ENCODE data around the gene ELP4. TPM values are rescaled to one million over a fixed set of nuclear protein-coding genes. Genes with fewer than 3 reads are reported as not detected.

The ELP4 gene
- polyA plus RNA-seq, 2 donors = 8.8 to 15.5 TPM

GRCh38 chr11:31786996-31787685 is 277.6 kb downstream of the ELP4 start:
- no peak overlapping the region for H3K4me3 ChIP-seq (ENCODE audit: low read depth in 1 of 2, low read length in 2 of 2)
- no peaks in the 10 kb centered on the region for H3K36me3 ChIP-seq (ENCODE audit: control insufficient read depth in 2 of 2, insufficient read depth in 2 of 2, low read length in 1 of 2)
- no peaks in the 10 kb centered on the region for H3K4me1 ChIP-seq (ENCODE audit: control insufficient read depth in 2 of 2, insufficient read depth in 2 of 2, low read length in 1 of 2)
- WGBS, 2 donors = 88 to 91% methylated on average over 16 of the region's 16 CpGs
- no peak overlapping the region for H3K27ac ChIP-seq (ENCODE audit: low read depth in 2 of 2, low read length in 1 of 2)
- no peaks in the 10 kb centered on the region for H3K9me3 ChIP-seq (ENCODE audit: control insufficient read depth in 2 of 2, insufficient read depth in 1 of 2, low read depth in 1 of 2, low read length in 1 of 2)
- H3K27me3 ChIP-seq (ENCODE audit: control insufficient read depth in 1 of 2, insufficient read depth in 2 of 2, low read length in 2 of 2) = no peaks in the 10 kb centered on the region

DNA sequence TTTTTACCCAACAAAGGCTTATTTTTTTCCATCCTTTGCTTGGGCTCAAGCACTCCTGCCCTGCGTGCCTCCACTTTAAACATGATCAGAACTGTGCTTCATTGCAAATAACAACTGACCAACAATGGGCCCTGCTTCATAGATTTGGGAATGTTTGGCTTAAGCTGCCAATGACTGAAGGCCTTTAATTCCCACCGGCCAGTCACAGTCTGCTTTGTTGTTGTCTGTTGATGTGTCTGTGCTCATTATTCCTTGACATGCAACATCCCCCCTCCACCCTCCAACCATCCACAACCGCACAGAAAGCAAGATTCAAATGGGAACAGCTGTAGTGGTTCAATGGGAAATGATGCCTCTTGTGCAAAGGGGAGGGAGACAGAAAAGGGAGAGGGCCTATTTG is 278.5 kb downstream of the ELP4 start:
- WGBS, 2 donors = 81 to 84% methylated on average over 3 of the region's 3 CpGs
- Histone ChIP-seq H3K4me3 (ENCODE audit: low read depth in 1 of 2, low read length in 2 of 2) (no peak overlapping the region), H3K36me3 (ENCODE audit: control insufficient read depth in 2 of 2, insufficient read depth in 2 of 2, low read length in 1 of 2) (no peaks in the 10 kb centered on the region), H3K27me3 (ENCODE audit: control insufficient read depth in 1 of 2, insufficient read depth in 2 of 2, low read length in 2 of 2) (no peaks in the 10 kb centered on the region), H3K27ac (ENCODE audit: low read depth in 2 of 2, low read length in 1 of 2) (no peak overlapping the region), H3K9me3 (ENCODE audit: control insufficient read depth in 2 of 2, insufficient read depth in 1 of 2, low read depth in 1 of 2, low read length in 1 of 2) (no peaks in the 10 kb centered on the region), H3K4me1 (ENCODE audit: control insufficient read depth in 2 of 2, insufficient read depth in 2 of 2, low read length in 1 of 2) (no peaks in the 10 kb centered on the region)

GRCh38 chr11:31790649-31791048 is 281.1 kb downstream of the ELP4 start:
- WGBS, 2 donors = 75 to 78% methylated on average over 7 of the region's 7 CpGs
- Histone ChIP-seq H3K9me3 (ENCODE audit: control insufficient read depth in 2 of 2, insufficient read depth in 1 of 2, low read depth in 1 of 2, low read length in 1 of 2) (no peaks in the 10 kb centered on the region), H3K27ac (ENCODE audit: low read depth in 2 of 2, low read length in 1 of 2) (no peak overlapping the region), H3K4me1 (ENCODE audit: control insufficient read depth in 2 of 2, insufficient read depth in 2 of 2, low read length in 1 of 2) (no peaks in the 10 kb centered on the region), H3K27me3 (ENCODE audit: control insufficient read depth in 1 of 2, insufficient read depth in 2 of 2, low read length in 2 of 2) (peaks cover 0 to under 1% of the 10 kb centered on the region in 2 donors), H3K4me3 (ENCODE audit: low read depth in 1 of 2, low read length in 2 of 2) (no peak overlapping the region), H3K36me3 (ENCODE audit: control insufficient read depth in 2 of 2, insufficient read depth in 2 of 2, low read length in 1 of 2) (no peaks in the 10 kb centered on the region)

GRCh38 chr11:31792036-31792435 is 282.5 kb downstream of the ELP4 start:
- Histone ChIP-seq H3K27me3 (ENCODE audit: control insufficient read depth in 1 of 2, insufficient read depth in 2 of 2, low read length in 2 of 2) (peaks cover 0 to 2% of the 10 kb centered on the region in 2 donors), H3K9me3 (ENCODE audit: control insufficient read depth in 2 of 2, insufficient read depth in 1 of 2, low read depth in 1 of 2, low read length in 1 of 2) (no peaks in the 10 kb centered on the region)
- 50 to 64% methylated on average over 2 of the region's 2 CpGs for WGBS, 2 donors

DNA sequence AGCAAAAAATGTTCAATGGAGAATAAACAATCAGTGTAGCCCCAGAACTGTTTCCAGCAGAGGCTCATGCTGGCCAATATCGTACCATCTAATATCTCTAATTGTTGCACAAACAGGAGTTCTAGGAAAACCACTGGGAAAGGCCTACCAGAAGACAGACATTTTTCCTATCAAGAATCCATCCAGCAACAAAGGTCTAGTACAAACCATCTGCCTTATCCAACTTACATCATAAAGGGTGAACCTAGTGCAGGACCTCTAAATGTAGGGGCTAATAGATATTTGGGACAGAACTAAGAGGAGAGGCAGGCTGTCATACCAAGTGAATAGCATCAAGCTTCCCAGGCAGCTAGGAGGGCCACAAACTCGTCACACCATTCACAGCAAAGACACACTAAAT is 282.9 kb downstream of the ELP4 start:
- H3K4me1 ChIP-seq (ENCODE audit: control insufficient read depth in 2 of 2, insufficient read depth in 2 of 2, low read length in 1 of 2) = no peaks in the 10 kb centered on the region
- H3K4me3 ChIP-seq (ENCODE audit: low read depth in 1 of 2, low read length in 2 of 2) = no peak overlapping the region
- 76 to 78% methylated on average over 2 of the region's 2 CpGs for WGBS, 2 donors
- H3K27me3 ChIP-seq (ENCODE audit: control insufficient read depth in 1 of 2, insufficient read depth in 2 of 2, low read length in 2 of 2) = peaks cover 0 to 6% of the 10 kb centered on the region in 2 donors
- H3K36me3 ChIP-seq (ENCODE audit: control insufficient read depth in 2 of 2, insufficient read depth in 2 of 2, low read length in 1 of 2) = no peaks in the 10 kb centered on the region
- H3K9me3 ChIP-seq (ENCODE audit: control insufficient read depth in 2 of 2, insufficient read depth in 1 of 2, low read depth in 1 of 2, low read length in 1 of 2) = no peaks in the 10 kb centered on the region
- H3K27ac ChIP-seq (ENCODE audit: low read depth in 2 of 2, low read length in 1 of 2) = no peak overlapping the region

More at GRCh38 chr11:31792036-31792435, 282.5 kb downstream of the ELP4 start:
- H3K36me3 ChIP-seq (ENCODE audit: control insufficient read depth in 2 of 2, insufficient read depth in 2 of 2, low read length in 1 of 2) = no peaks in the 10 kb centered on the region
- no peak overlapping the region for H3K27ac ChIP-seq (ENCODE audit: low read depth in 2 of 2, low read length in 1 of 2)
- no peaks in the 10 kb centered on the region for H3K4me1 ChIP-seq (ENCODE audit: control insufficient read depth in 2 of 2, insufficient read depth in 2 of 2, low read length in 1 of 2)
- no peak overlapping the region for H3K4me3 ChIP-seq (ENCODE audit: low read depth in 1 of 2, low read length in 2 of 2)

- peaks cover 0 to 2% of the 10 kb centered on the region in 2 donors for H3K4me1 ChIP-seq (ENCODE audit: control insufficient read depth in 2 of 2, insufficient read depth in 2 of 2, low read length in 1 of 2)
- H3K36me3 ChIP-seq (ENCODE audit: control insufficient read depth in 2 of 2, insufficient read depth in 2 of 2, low read length in 1 of 2) = no peaks in the 10 kb centered on the region
- no peak overlapping the region for H3K27ac ChIP-seq (ENCODE audit: low read depth in 2 of 2, low read length in 1 of 2)
- no peaks in the 10 kb centered on the region for H3K9me3 ChIP-seq (ENCODE audit: control insufficient read depth in 2 of 2, insufficient read depth in 1 of 2, low read depth in 1 of 2, low read length in 1 of 2)
- peaks cover 0 to 8% of the 10 kb centered on the region in 2 donors for H3K27me3 ChIP-seq (ENCODE audit: control insufficient read depth in 1 of 2, insufficient read depth in 2 of 2, low read length in 2 of 2)
- WGBS, 2 donors = 95 to 96% methylated on average over 10 of the region's 10 CpGs
- H3K4me3 ChIP-seq (ENCODE audit: low read depth in 1 of 2, low read length in 2 of 2) = no peak overlapping the region
Observed at GRCh38 chr11:31793264-31793663, 283.7 kb downstream of the ELP4 start.

- Histone ChIP-seq H3K27me3 (ENCODE audit: control insufficient read depth in 1 of 2, insufficient read depth in 2 of 2, low read length in 2 of 2) (peaks cover 0 to 20% of the 10 kb centered on the region in 2 donors), H3K9me3 (ENCODE audit: control insufficient read depth in 2 of 2, insufficient read depth in 1 of 2, low read depth in 1 of 2, low read length in 1 of 2) (no peaks in the 10 kb centered on the region), H3K27ac (ENCODE audit: low read depth in 2 of 2, low read length in 1 of 2) (no peak overlapping the region), H3K4me3 (ENCODE audit: low read depth in 1 of 2, low read length in 2 of 2) (no peak overlapping the region), H3K36me3 (ENCODE audit: control insufficient read depth in 2 of 2, insufficient read depth in 2 of 2, low read length in 1 of 2) (no peaks in the 10 kb centered on the region), H3K4me1 (ENCODE audit: control insufficient read depth in 2 of 2, insufficient read depth in 2 of 2, low read length in 1 of 2) (peaks cover 4 to 10% of the 10 kb centered on the region in 2 donors)
- 83 to 86% methylated on average over 4 of the region's 4 CpGs for WGBS, 2 donors
Observed at GRCh38 chr11:31794548-31794947, 285.0 kb downstream of the ELP4 start.

- H3K4me3 ChIP-seq (ENCODE audit: low read depth in 1 of 2, low read length in 2 of 2) = no peak overlapping the region
Observed at GRCh38 chr11:31795706-31796498, 286.3 kb downstream of the ELP4 start.

GRCh38 chr11:31796499-31797189 is 287.1 kb downstream of the ELP4 start:
- H3K4me3 ChIP-seq (ENCODE audit: low read depth in 1 of 2, low read length in 2 of 2) = no peak overlapping the region

More at GRCh38 chr11:31795706-31796498, 286.3 kb downstream of the ELP4 start:
- Histone ChIP-seq H3K9me3 (ENCODE audit: control insufficient read depth in 2 of 2, insufficient read depth in 1 of 2, low read depth in 1 of 2, low read length in 1 of 2) (peaks cover 0 to 3% of the 10 kb centered on the region in 2 donors), H3K27ac (ENCODE audit: low read depth in 2 of 2, low read length in 1 of 2) (no peak overlapping the region), H3K36me3 (ENCODE audit: control insufficient read depth in 2 of 2, insufficient read depth in 2 of 2, low read length in 1 of 2) (no peaks in the 10 kb centered on the region), H3K4me1 (ENCODE audit: control insufficient read depth in 2 of 2, insufficient read depth in 2 of 2, low read length in 1 of 2) (peaks cover 4 to 10% of the 10 kb centered on the region in 2 donors), H3K27me3 (ENCODE audit: control insufficient read depth in 1 of 2, insufficient read depth in 2 of 2, low read length in 2 of 2) (peaks cover 5 to 33% of the 10 kb centered on the region in 2 donors)
- 67 to 73% methylated on average over 22 of the region's 22 CpGs for WGBS, 2 donors

More at GRCh38 chr11:31796499-31797189, 287.1 kb downstream of the ELP4 start:
- Histone ChIP-seq H3K27ac (ENCODE audit: low read depth in 2 of 2, low read length in 1 of 2) (no peak overlapping the region), H3K36me3 (ENCODE audit: control insufficient read depth in 2 of 2, insufficient read depth in 2 of 2, low read length in 1 of 2) (no peaks in the 10 kb centered on the region), H3K9me3 (ENCODE audit: control insufficient read depth in 2 of 2, insufficient read depth in 1 of 2, low read depth in 1 of 2, low read length in 1 of 2) (peaks cover 0 to 5% of the 10 kb centered on the region in 2 donors), H3K4me1 (ENCODE audit: control insufficient read depth in 2 of 2, insufficient read depth in 2 of 2, low read length in 1 of 2) (peaks cover 4 to 10% of the 10 kb centered on the region in 2 donors), H3K27me3 (ENCODE audit: control insufficient read depth in 1 of 2, insufficient read depth in 2 of 2, low read length in 2 of 2) (peaks cover 5 to 33% of the 10 kb centered on the region in 2 donors)
- WGBS, 2 donors = 26 to 47% methylated on average over 19 of the region's 19 CpGs

Measured in esophagus (tissue), 2 donors.